ENCODE results near the gene CAMK2D. TPM values are rescaled to one million over a fixed set of nuclear protein-coding genes. Genes with fewer than 3 reads are reported as not detected.

The CAMK2D gene
- total and polyA plus RNA-seq, 8 donors: 8.8 to 155 (median 64.5) TPM

- Histone ChIP-seq H3K27me3 (no peaks in the 10 kb centered on the region), H3K4me3 (no peak overlapping the region), H3K4me1 (peaks cover 0 to 43% (median 24%) of the 10 kb centered on the region in 4 donors), H3K36me3 (no peaks in the 10 kb centered on the region), H3K27ac (no peak overlapping the region), H3K9me3 (no peaks in the 10 kb centered on the region)
- 35 to 57% (median 41%) methylated on average over 4 of the region's 4 CpGs for WGBS, 5 donors
- no peak for DNase-seq
- intact Hi-C loops (cut with DNase I; ENCODE audit: low total_unique reads): no loop called here
- TF ChIP-seq POLR2A (IDR thresholded peaks at IDR 0.05) (no peak), EP300 (IDR thresholded peaks at IDR 0.05) (no peak), POLR2AphosphoS5 (IDR thresholded peaks at IDR 0.05) (no peak), CTCF (IDR thresholded peaks at IDR 0.05) (no peak)
Measured at GRCh38 chr4:113587640-113588275, 173.8 kb downstream of the CAMK2D start.

GRCh38 chr4:113587156-113587555 lies 174.4 kb downstream of the CAMK2D start:
- Histone ChIP-seq H3K9me3 (no peaks in the 10 kb centered on the region), H3K4me1 (peaks cover 0 to 45% (median 24%) of the 10 kb centered on the region in 4 donors), H3K27ac (no peak overlapping the region), H3K36me3 (no peaks in the 10 kb centered on the region), H3K4me3 (no peak overlapping the region), H3K27me3 (no peaks in the 10 kb centered on the region)
- intact Hi-C loops (cut with DNase I; ENCODE audit: low total_unique reads): no loop called here
- 92 to 97% (median 93%) methylated on average over 2 of the region's 2 CpGs for WGBS, 5 donors
- no peak for DNase-seq
- TF ChIP-seq EP300 (IDR thresholded peaks at IDR 0.05): no peak
- no peak for TF ChIP-seq CTCF (IDR thresholded peaks at IDR 0.05)
- no peak for TF ChIP-seq POLR2AphosphoS5 (IDR thresholded peaks at IDR 0.05)
- no peak for TF ChIP-seq POLR2A (IDR thresholded peaks at IDR 0.05)

GRCh38 chr4:113586072-113586471 lies 175.5 kb downstream of the CAMK2D start:
- no peak overlapping the region for H3K4me3 ChIP-seq
- H3K4me1 ChIP-seq: peaks cover 0 to 45% (median 24%) of the 10 kb centered on the region in 4 donors
- H3K36me3 ChIP-seq: no peaks in the 10 kb centered on the region
- no peak for DNase-seq
- peak overlapping the region in 1 of 5 donors; percentile 35 for H3K27ac ChIP-seq
- H3K27me3 ChIP-seq: no peaks in the 10 kb centered on the region
- TF ChIP-seq POLR2A (IDR thresholded peaks at IDR 0.05): no peak
- no peak for TF ChIP-seq CTCF (IDR thresholded peaks at IDR 0.05)
- TF ChIP-seq EP300 (IDR thresholded peaks at IDR 0.05): no peak
- TF ChIP-seq POLR2AphosphoS5 (IDR thresholded peaks at IDR 0.05): no peak
- intact Hi-C loops (cut with DNase I; ENCODE audit: low total_unique reads): no loop called here
- H3K9me3 ChIP-seq: no peaks in the 10 kb centered on the region

- no peaks in the 10 kb centered on the region for H3K27me3 ChIP-seq
- 43 to 54% (median 48%) methylated on average over 4 of the region's 4 CpGs for WGBS, 5 donors
- H3K4me1 ChIP-seq: peaks cover 0 to 45% (median 24%) of the 10 kb centered on the region in 4 donors
- intact Hi-C loops (cut with DNase I; ENCODE audit: low total_unique reads): no loop called here
- TF ChIP-seq CTCF (IDR thresholded peaks at IDR 0.05): no peak
- no peak for TF ChIP-seq POLR2AphosphoS5 (IDR thresholded peaks at IDR 0.05)
- no peak for TF ChIP-seq POLR2A (IDR thresholded peaks at IDR 0.05)
- peak overlapping the region; percentile 23 to 46 (median 35) for H3K27ac ChIP-seq
- H3K9me3 ChIP-seq: no peaks in the 10 kb centered on the region
- no peaks in the 10 kb centered on the region for H3K36me3 ChIP-seq
- peak in 1 of 2 donors; percentile 44 for DNase-seq
- H3K4me3 ChIP-seq: no peak overlapping the region
Measured at GRCh38 chr4:113584407-113585150, 177.0 kb downstream of the CAMK2D start.

Data from stomach (tissue), 9 donors.